ENCODE results near the gene PRKAG1.

The PRKAG1 gene

GRCh38 chr12:49030714-49031572, 12.4 kb upstream of the PRKAG1 start:
- no peak for FAIRE-seq

GRCh38 chr12:49030119-49030518, 11.5 kb upstream of the PRKAG1 start:
- no peak for FAIRE-seq

- no peak for FAIRE-seq
These were observed 10.2 kb upstream of the PRKAG1 start for GRCh38 chr12:49028666-49029275.

GRCh38 chr12:49027846-49028555, 9.4 kb upstream of the PRKAG1 start:
- no peak for FAIRE-seq

GRCh38 chr12:49026678-49027480, 8.3 kb upstream of the PRKAG1 start:
- FAIRE-seq, result no peak

GRCh38 chr12:49026101-49026500, 7.5 kb upstream of the PRKAG1 start:
- FAIRE-seq, result no peak

- FAIRE-seq, result no peak
These were observed 6.9 kb upstream of the PRKAG1 start for GRCh38 chr12:49025463-49025862.

GRCh38 chr12:49024543-49024942, 6.0 kb upstream of the PRKAG1 start:
- FAIRE-seq, result no peak

- FAIRE-seq, result no peak
These were observed 5.2 kb upstream of the PRKAG1 start for GRCh38 chr12:49023812-49024211.

- no peak for FAIRE-seq
These were observed 4.1 kb upstream of the PRKAG1 start for GRCh38 chr12:49022558-49023178.

GRCh38 chr12:49021292-49021915, 2.8 kb upstream of the PRKAG1 start:
- FAIRE-seq, result no peak

- no peak for FAIRE-seq
These were observed 1.9 kb upstream of the PRKAG1 start for GRCh38 chr12:49020441-49020840.

GRCh38 chr12:49019443-49020324, 1.1 kb upstream of the PRKAG1 start:
- no peak for FAIRE-seq

- FAIRE-seq, result no peak
These were observed 499 bp upstream of the PRKAG1 start for GRCh38 chr12:49019120-49019430.

GRCh38 chr12:49017891-49018260, 700 bp downstream of the PRKAG1 start:
- FAIRE-seq, result no peak

GRCh38 chr12:49015196-49015595, 3.4 kb downstream of the PRKAG1 start:
- no peak for FAIRE-seq

GRCh38 chr12:49014547-49014946, 4.0 kb downstream of the PRKAG1 start:
- FAIRE-seq, result no peak

- FAIRE-seq, result no peak
These were observed 5.1 kb downstream of the PRKAG1 start for GRCh38 chr12:49013428-49013827.

GRCh38 chr12:49012739-49013138, 5.8 kb downstream of the PRKAG1 start:
- FAIRE-seq, result no peak

GRCh38 chr12:49010092-49010668, 8.4 kb downstream of the PRKAG1 start:
- FAIRE-seq, result no peak

GRCh38 chr12:49008943-49009342, 9.6 kb downstream of the PRKAG1 start:
- FAIRE-seq, result no peak
